Neural progenitor cell (in vitro differentiated cells): ENCODE measurements around the gene LIPM. TPM values are rescaled to one million over a fixed set of nuclear protein-coding genes. Genes with fewer than 3 reads are reported as not detected.

Experiments
- DNase-seq: peaks from one replicate; pipeline ENCODE4 v3.0.0-alpha.2; 2016; ENCODE audit warnings: low spot score
- H2AFZ ChIP-seq: fragments of 200-600 bp; sonication (generic); replicated peaks from 2 replicates; pipeline ENCODE4 v1.6.1; 2016; ENCODE audit warnings: antibody characterized with exemption
- H3F3A ChIP-seq: fragments of 200-600 bp; sonication (generic); 2 replicates; pipeline ENCODE4 v1.6.1; 2016; ENCODE audit warnings: antibody characterized with exemption, low read depth
- H3K27ac ChIP-seq: fragments of 200-600 bp; sonication (generic); 2 replicates; pipeline ENCODE4 v1.5.1; 2016; ENCODE audit warnings: mild to moderate bottlenecking
- H3K27me3 ChIP-seq: fragments of 200-600 bp; sonication (generic); 2 replicates; pipeline ENCODE4 v1.6.1; 2016; ENCODE audit warnings: mild to moderate bottlenecking, moderate library complexity
- H3K36me3 ChIP-seq: fragments of 200-600 bp; sonication (generic); 2 replicates; pipeline ENCODE4 v1.5.1; 2016
- H3K4me1 ChIP-seq: fragments of 200-600 bp; sonication (generic); 2 replicates; pipeline ENCODE4 v1.6.1; 2016; ENCODE audit warnings: mixed run types
- H3K4me2 ChIP-seq: fragments of 200-600 bp; sonication (generic); 2 replicates; pipeline ENCODE4 v1.6.1; 2016
- H3K4me3 ChIP-seq: fragments of 200-600 bp; sonication (generic); 2 replicates; pipeline ENCODE4 v1.5.1; 2016
- H3K79me2 ChIP-seq: fragments of 200-600 bp; sonication (generic); 2 replicates; pipeline ENCODE4 v1.6.1; 2016; ENCODE audit warnings: low read depth
- H3K9ac ChIP-seq: fragments of 200-600 bp; sonication (generic); 2 replicates; pipeline ENCODE4 v1.6.1; 2016
- H3K9me3 ChIP-seq: fragments of 200-600 bp; sonication (generic); 2 replicates; pipeline ENCODE4 v1.5.1; 2016; ENCODE audit warnings: low read depth
- H4K20me1 ChIP-seq: fragments of 200-600 bp; sonication (generic); 2 replicates; pipeline ENCODE4 v1.6.1; 2016; ENCODE audit warnings: low read depth
- H3K27ac Mint-ChIP-seq: 3 replicates; pipeline ENCODE4 v1.8.0; 2021; ENCODE audit warnings: mixed read lengths
- H3K27me3 Mint-ChIP-seq: 2 replicates; pipeline ENCODE4 v1.8.0; 2022; ENCODE audit warnings: low read depth, mild to moderate bottlenecking, inconsistent platforms, moderate library complexity, mixed read lengths; ENCODE audit not compliant: insufficient read depth
- H3K36me3 Mint-ChIP-seq: 3 replicates; pipeline ENCODE4 v1.8.0; 2021; ENCODE audit warnings: mixed read lengths
- H3K4me1 Mint-ChIP-seq: 3 replicates; pipeline ENCODE4 v1.8.0; 2021; ENCODE audit warnings: mixed read lengths
- H3K4me3 Mint-ChIP-seq: 3 replicates; pipeline ENCODE4 v1.8.0; 2021; ENCODE audit warnings: mild to moderate bottlenecking, moderate library complexity, mixed read lengths
- H3K9me3 Mint-ChIP-seq: 3 replicates; pipeline ENCODE4 v1.8.0; 2020; ENCODE audit warnings: mixed read lengths
- EZH2 ChIP-seq: fragments of 200-600 bp; sonication (generic); IDR thresholded peaks from 2 replicates; pipeline ENCODE4 v1.6.1; 2017; ENCODE audit warnings: antibody characterized with exemption, mild to moderate bottlenecking, moderate library complexity
- EZH2phosphoT487 ChIP-seq: fragments of 200-600 bp; sonication (generic); IDR thresholded peaks from 2 replicates; pipeline ENCODE4 v1.6.1; 2017; ENCODE audit warnings: antibody characterized with exemption
- total RNA-seq: library from RNA; depleted of rRNA; stranded (reverse); fragments of >200 nt; gene quantifications from 2 replicates; pipeline ENCODE4 v1.2.3, GENCODE V29; 2015; ENCODE audit warnings: low replicate concordance
- TF ChIP-seq, protein P1 (sequence below): fragments of 200-600 bp; sonication (generic); IDR thresholded peaks from 2 replicates; pipeline ENCODE4 v1.5.1; 2017; ENCODE audit warnings: antibody characterized with exemption, mild to moderate bottlenecking

Gene LIPM
- total RNA-seq, 1 donor from 2014 or later, result not detected

DNA sequence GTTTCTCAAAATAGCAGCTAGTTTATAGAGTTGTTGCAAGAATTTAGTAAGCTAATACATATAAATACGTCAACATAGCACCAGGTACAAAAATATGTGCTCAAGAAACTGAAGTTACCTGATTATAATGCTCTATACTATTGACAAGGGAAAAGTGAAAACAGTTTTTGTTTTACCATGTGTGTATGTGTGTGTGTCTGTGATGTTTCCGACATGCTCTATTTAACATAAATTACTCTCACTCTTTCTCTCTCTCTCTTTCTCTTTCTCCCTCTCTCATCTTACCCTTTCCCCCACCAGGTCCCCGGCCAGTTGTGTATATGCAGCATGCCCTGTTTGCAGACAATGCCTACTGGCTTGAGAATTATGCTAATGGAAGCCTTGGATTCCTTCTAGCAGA is 38.4 kb upstream of the LIPM start:
- Histone ChIP-seq H3K4me1 (no peaks in the 10 kb centered on the region), H3F3A (no peaks in the 10 kb centered on the region), H3K79me2 (no peaks in the 10 kb centered on the region), H3K9ac (no peak overlapping the region), H3K36me3 (no peaks in the 10 kb centered on the region), H3K27me3 (no peaks in the 10 kb centered on the region), H3K4me2 (no peak overlapping the region), H4K20me1 (no peaks in the 10 kb centered on the region), H3K4me3 (no peak overlapping the region), H3K27ac (no peak overlapping the region), H3K9me3 (no peaks in the 10 kb centered on the region), H2AFZ (no peak overlapping the region)
- H3K4me1 Mint-ChIP-seq, result no peaks in the 10 kb centered on the region
- H3K9me3 Mint-ChIP-seq, result no peaks in the 10 kb centered on the region
- H3K4me3 Mint-ChIP-seq, result no peak overlapping the region
- H3K27ac Mint-ChIP-seq, result no peak overlapping the region
- H3K27me3 Mint-ChIP-seq, result no peaks in the 10 kb centered on the region
- TF ChIP-seq EZH2, result no peak
- TF ChIP-seq, protein P1, sequence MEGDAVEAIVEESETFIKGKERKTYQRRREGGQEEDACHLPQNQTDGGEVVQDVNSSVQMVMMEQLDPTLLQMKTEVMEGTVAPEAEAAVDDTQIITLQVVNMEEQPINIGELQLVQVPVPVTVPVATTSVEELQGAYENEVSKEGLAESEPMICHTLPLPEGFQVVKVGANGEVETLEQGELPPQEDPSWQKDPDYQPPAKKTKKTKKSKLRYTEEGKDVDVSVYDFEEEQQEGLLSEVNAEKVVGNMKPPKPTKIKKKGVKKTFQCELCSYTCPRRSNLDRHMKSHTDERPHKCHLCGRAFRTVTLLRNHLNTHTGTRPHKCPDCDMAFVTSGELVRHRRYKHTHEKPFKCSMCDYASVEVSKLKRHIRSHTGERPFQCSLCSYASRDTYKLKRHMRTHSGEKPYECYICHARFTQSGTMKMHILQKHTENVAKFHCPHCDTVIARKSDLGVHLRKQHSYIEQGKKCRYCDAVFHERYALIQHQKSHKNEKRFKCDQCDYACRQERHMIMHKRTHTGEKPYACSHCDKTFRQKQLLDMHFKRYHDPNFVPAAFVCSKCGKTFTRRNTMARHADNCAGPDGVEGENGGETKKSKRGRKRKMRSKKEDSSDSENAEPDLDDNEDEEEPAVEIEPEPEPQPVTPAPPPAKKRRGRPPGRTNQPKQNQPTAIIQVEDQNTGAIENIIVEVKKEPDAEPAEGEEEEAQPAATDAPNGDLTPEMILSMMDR, result no peak
- no peak for TF ChIP-seq EZH2phosphoT487
- no peak for DNase-seq
- no peaks in the 10 kb centered on the region for H3K36me3 Mint-ChIP-seq

GRCh38 chr10:88765816-88766215 is 36.7 kb upstream of the LIPM start:
- Mint-ChIP-seq H3K27me3 (no peaks in the 10 kb centered on the region), H3K4me3 (no peak overlapping the region), H3K4me1 (no peaks in the 10 kb centered on the region), H3K36me3 (no peaks in the 10 kb centered on the region), H3K9me3 (no peaks in the 10 kb centered on the region), H3K27ac (no peak overlapping the region)
- TF ChIP-seq, protein P1, result no peak
- no peak for TF ChIP-seq EZH2
- TF ChIP-seq EZH2phosphoT487, result no peak
- DNase-seq, result no peak
- Histone ChIP-seq H3K4me1 (no peaks in the 10 kb centered on the region), H2AFZ (no peak overlapping the region), H3F3A (no peaks in the 10 kb centered on the region), H3K4me3 (no peak overlapping the region), H3K27ac (no peak overlapping the region), H3K9me3 (no peaks in the 10 kb centered on the region), H3K27me3 (no peaks in the 10 kb centered on the region), H3K36me3 (no peaks in the 10 kb centered on the region), H3K4me2 (no peak overlapping the region), H4K20me1 (no peaks in the 10 kb centered on the region), H3K79me2 (no peaks in the 10 kb centered on the region), H3K9ac (no peak overlapping the region)

DNA sequence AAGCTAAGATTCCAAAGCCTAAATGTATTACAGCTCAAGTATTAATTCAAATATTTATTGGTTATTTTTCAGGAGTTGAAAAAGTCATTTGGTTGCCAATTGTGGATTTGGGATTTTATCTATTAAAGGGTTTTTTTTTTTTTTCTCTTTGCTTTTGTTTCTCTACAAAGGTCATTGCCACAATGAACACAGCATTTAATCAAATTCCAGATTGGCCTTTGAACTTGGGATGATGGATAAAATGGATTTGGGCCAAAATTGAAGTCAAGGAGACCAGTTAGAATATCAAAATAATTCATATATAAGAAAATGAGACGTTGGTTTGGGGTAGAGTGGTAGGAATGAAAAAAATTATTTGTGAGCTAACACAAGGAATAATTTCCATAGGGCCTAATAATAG is 33.1 kb upstream of the LIPM start:
- Histone ChIP-seq H3K9ac (no peak overlapping the region), H3K27me3 (no peaks in the 10 kb centered on the region), H3K9me3 (no peaks in the 10 kb centered on the region), H3F3A (no peaks in the 10 kb centered on the region), H2AFZ (no peak overlapping the region), H3K79me2 (no peaks in the 10 kb centered on the region), H3K27ac (no peak overlapping the region), H4K20me1 (no peaks in the 10 kb centered on the region), H3K36me3 (no peaks in the 10 kb centered on the region), H3K4me2 (no peak overlapping the region), H3K4me3 (no peak overlapping the region), H3K4me1 (no peaks in the 10 kb centered on the region)
- no peaks in the 10 kb centered on the region for H3K27me3 Mint-ChIP-seq
- H3K4me1 Mint-ChIP-seq, result no peaks in the 10 kb centered on the region
- DNase-seq, result no peak
- peaks cover 7% of the 10 kb centered on the region for H3K9me3 Mint-ChIP-seq
- no peak overlapping the region for H3K4me3 Mint-ChIP-seq
- H3K36me3 Mint-ChIP-seq, result no peaks in the 10 kb centered on the region
- H3K27ac Mint-ChIP-seq, result no peak overlapping the region
- TF ChIP-seq EZH2, result no peak
- TF ChIP-seq, protein P1, result no peak
- TF ChIP-seq EZH2phosphoT487, result no peak
